GM19468 (cell line): Measurements from ENCODE around the gene KIAA1549.
"Not testable (repeated sequence)": the region's sequence is repeated elsewhere in the genome, so short reads cannot be mapped to it uniquely, and the experiment has no call there.

Experiments used
- ATAC-seq: cut with Tn5 transposase; IDR thresholded peaks from one replicate; pipeline ENCODE4 v1.9.1; 2021; ENCODE audit warnings: mild to moderate bottlenecking, moderate library complexity, moderate number of reproducible peaks; ENCODE audit not compliant: unreplicated experiment; ENCODE audit errors: extremely low read depth

The KIAA1549 gene

DNA sequence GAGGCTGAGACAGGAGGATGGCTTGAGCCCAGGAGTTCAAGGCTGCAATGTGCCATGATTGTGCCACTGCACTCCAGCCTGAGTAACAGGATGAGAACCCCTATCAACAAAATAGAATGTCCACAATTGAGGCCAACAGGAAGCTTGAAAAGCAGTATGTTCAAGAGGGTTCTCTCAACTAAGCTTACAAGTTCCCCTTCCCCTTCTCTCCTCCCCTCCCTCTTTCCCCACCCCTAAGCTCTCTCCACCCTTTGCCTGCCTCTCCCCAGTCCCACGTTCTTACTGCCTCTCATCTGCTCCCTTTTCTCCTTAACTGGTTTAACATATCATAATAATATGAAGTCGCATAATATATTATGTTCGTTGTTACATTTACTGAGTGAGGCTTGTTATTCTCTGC is 35.4 kb downstream of the KIAA1549 start:
- ATAC-seq, result no peak

DNA sequence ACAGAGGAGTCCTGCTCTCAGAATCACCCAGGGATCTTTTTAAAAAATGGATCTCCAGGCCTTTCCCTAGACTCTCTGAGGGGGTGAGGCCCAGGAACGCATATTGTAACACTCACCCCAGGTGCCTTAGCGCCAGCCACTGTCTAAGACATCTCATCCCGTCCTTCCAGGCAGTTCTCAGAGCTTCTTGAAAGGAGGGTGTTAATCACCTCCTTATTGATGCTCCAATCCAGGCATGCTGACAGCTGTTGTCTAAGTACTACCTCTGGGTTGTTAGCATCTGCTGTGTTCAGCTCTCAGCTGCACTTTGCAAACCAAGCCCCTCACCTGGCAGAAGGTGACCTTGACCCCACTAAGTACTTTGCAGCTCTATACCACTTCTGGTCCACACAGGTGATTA is 36.0 kb downstream of the KIAA1549 start:
- no peak for ATAC-seq

GRCh38 chr7:138944592-138944991 is 36.6 kb downstream of the KIAA1549 start:
- no peak for ATAC-seq

DNA sequence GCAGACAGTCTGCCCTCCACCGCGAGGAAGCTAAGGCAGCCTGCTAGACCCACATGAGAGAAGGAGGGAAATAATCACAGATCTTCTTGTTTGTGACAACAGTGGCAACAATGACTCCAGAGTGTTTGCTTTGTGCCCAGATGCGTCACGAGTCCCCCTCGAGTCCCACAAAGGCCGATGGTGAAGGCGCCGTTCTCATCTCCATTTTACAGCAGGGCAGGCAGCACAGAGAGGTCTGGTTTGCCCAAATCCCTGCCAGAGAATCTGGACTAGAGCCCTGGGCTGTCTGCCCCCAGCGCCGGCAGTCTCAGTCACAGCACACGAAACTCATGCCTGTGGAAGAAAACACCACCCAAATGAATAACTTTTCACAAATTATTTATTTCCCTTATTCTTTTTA is 38.1 kb downstream of the KIAA1549 start:
- no peak for ATAC-seq

DNA sequence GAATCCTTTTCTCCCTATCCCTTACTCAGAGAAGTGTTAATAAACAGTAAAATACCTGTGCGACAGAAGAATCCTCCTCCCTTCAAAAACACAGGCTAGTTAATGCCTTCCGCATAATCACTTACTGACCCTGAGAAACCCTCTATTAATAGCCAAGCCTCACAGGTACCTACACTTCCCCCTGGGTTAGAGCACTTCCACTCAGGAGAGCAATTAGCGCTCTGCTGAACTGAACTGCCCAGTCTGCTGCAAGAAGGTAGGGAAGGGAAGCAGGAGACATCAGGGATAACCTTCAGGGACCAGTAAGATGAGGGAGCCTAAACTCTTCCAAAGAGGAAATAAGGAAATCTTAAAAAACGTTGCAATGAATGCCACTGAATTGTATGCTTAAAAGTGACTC is 39.6 kb downstream of the KIAA1549 start:
- no peak for ATAC-seq

DNA sequence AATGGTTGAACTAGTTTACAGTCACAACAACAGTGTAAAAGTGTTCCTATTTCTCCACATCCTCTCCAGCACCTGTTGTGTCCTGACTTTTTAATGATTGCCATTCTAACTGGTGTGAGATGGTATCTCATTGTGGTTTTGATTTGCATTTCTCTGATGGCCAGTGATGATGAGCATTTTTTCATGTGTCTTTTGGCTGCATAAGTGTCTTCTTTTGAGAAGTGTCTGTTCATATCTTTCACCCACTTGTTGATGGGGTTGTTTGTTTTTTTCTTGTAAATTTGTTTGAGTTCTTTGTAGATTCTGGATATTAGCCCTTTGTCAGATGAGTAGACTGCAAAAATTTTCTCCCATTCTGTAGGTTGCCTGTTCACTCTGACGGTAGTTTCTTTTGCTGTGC is 40.6 kb downstream of the KIAA1549 start:
- ATAC-seq, result not testable (repeated sequence)

GRCh38 chr7:138937484-138937883 is 43.7 kb downstream of the KIAA1549 start:
- no peak for ATAC-seq

- ATAC-seq, result no peak
Observed at GRCh38 chr7:138935465-138936011, 45.7 kb downstream of the KIAA1549 start.

DNA sequence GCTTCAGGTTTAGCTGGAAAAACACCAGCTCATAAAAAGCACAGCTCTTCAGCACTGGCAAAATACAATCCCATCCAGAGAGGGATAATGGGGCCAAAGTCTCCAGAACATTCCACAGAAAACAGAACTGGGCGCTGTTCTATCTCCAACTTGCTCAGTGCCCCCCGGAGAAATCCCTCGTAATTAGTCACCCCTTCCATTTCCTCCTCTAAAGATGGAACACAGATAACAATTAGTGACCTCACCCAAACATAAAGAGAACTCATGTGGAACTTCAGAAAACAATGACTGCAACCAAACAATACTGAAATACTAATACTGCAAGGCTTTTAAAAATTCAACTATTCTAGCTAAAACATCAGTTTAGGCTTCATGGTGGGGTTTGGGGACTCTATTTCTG is 46.3 kb downstream of the KIAA1549 start:
- ATAC-seq, result no peak

DNA sequence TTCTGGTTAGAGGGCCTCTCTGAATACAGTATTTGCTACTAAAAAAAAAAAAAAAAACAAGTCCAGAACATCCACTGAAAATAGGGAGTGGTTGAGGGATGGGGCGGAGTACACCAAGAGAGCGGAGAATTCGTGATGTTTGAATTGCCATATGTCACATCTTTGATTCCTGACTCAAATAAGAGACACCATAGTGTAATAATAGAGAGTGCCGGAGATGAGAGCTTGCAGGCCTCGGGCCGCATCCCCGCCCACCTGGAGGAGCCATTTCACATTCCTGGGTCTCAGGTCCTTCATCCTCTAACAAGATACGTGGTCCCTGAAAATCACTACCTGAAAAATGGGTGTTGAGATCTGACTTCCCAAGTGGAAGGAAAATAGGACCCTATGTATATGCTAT is 46.8 kb downstream of the KIAA1549 start:
- ATAC-seq, result no peak

GRCh38 chr7:138932870-138933269 is 48.3 kb downstream of the KIAA1549 start:
- no peak for ATAC-seq

DNA sequence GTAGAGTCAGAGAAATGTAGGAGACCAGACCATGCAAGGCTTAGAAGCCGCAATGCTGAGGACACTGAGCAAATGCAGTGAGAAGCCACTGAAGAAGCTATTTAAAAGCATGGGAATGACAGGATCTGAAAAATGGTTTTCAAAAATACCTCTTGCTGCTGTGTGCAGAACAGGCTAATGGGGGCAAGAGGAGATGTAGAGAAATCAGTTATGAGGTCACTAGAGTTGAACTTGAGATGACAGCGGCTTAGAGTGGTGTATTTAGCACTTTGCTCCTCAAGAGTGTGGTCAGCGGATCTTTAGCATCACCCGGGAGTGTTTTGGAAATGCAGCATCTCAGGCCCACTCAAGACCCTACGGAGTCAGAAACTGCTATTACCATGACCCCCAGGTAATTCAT is 48.8 kb downstream of the KIAA1549 start:
- no peak for ATAC-seq

DNA sequence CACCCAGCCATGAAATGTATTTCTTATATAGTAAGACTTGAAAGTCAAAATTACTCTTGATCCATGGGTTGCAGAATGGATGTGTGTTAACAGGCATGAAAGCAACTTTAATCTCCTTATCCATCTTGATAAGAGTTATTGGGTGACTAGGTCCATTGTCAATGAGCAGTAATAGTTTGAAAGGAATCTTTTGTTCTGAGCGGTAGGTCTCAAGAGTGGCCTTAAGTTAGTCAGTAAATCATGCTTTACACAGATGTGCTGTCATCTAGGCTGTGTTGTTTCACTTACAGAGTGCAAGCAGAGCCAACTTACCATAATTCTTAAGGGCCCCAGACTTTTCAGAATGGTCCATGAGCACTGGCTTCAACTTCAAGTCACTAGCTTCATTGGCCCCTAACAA is 51.2 kb downstream of the KIAA1549 start:
- no peak for ATAC-seq

- no peak for ATAC-seq
Observed at GRCh38 chr7:138926241-138926612, 55.0 kb downstream of the KIAA1549 start.

DNA sequence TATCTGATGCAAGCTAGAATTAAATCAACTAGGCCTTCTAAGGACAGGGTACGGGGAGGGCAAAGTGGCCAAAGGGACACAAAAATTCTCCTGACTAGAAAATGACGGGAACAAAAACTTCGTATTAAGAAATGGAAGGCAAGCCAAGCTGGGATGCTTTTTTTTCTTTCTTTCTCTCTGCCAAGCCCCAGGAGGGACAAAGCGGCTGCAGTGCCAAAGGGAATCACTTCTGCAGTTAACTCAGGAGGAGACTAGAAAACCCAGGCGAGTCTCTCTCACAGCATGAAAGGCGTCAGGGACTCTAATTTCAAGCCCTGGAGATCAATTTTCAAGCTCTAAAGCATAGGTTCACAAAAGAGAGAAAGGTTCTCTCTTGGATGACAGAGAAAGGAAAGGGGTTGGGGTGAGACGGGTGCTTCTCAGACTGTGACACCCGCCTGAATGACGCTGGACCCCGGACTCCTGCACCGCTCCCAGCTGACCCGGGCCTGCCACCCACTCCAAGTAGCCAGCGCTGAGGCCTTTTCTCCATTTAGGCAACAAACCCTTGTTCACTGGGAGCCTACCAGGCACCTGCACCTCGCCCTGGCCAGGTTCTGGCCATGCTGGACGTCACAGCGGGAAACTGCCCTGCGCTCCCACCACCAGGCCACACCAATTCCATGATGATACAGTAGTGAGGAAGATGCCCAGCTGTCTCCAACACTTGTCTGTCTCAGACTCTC is 56.5 kb downstream of the KIAA1549 start:
- ATAC-seq, result no peak

DNA sequence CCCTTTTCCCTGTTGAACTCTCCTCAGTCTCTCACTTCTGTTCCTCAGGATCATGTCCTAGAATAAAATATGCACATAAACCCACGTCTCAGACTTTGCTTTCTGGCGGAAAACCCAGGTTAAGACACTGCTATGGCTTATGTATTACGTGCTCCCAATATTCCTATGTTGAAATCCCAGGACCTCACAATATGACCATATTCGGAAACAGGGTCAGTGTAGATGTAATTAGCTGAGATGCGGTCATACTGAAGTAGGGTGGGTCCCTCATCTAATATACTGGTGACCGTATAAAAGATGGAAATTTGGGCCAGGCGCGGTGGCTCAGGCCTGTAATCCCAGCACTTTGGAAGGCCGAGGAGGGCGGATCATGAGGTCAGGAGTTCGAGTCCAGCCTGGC is 59.9 kb downstream of the KIAA1549 start:
- ATAC-seq, result no peak

DNA sequence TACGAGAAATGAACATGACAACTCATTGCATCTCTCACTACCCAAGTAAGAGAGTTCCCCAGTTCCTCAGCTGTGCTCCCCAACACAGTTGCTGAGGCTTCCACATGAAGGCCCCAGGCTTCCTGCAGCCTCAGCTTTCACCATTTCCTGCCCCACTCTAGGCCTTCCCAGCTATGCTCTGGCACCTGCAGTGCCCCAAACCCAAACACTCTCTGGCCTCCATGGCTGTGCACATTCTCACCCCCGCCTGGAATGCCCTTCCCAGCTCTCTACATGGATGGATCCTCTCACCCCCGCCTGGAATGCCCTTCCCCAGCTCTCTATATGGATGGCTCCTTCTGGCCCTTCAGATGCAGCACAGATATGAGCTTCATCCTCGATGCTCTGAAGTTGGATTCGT is 61.3 kb downstream of the KIAA1549 start:
- no peak for ATAC-seq

GRCh38 chr7:138919216-138919615 is 62.0 kb downstream of the KIAA1549 start:
- ATAC-seq, result no peak

DNA sequence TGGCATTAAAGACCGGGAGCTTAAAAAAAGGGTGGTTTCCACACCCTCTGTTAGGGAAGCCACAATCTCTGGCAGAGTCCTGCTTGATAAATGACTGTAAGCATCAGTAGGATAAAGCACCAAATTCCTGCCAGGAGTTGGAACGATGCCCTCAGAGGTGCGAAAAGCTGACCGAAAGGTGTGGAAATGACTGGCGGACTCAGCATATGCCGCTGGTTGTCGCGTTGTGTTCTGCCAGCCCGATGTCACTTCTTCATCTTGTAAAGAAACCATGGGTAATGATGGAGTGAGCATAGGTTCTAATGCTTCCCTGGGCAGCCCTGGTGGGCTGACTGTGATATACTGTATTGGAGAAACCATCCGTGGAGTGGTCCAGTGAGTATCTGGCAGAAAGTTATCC is 62.4 kb downstream of the KIAA1549 start:
- no peak for ATAC-seq

DNA sequence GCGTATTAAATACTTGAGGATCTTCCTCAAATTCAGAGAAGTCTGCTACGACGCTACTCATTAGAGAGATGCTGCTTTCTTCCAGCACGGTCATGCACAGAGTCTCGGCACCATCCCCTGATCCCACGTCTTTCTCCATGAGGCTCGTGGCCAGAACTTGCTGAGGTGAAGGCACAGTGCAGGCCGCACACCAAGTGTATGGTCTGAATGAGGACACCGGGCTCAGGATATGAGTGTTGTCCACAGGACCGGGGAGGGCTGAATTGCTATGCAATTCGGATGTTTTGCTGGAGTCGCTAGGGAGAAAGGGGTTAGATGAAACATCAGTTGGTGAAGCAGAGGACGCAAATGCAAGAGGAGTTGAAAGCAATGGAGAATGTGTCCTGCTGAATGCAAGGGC is 63.0 kb downstream of the KIAA1549 start:
- no peak for ATAC-seq

- ATAC-seq, result no peak
Observed at GRCh38 chr7:138917771-138918170, 63.4 kb downstream of the KIAA1549 start.

- ATAC-seq, result no peak
Observed at GRCh38 chr7:138916731-138917130, 64.5 kb downstream of the KIAA1549 start.
